Measurements from ENCODE around the gene WDR20. TPM values are rescaled to one million over a fixed set of nuclear protein-coding genes. Genes with fewer than 3 reads are reported as not detected.
"Not testable (repeated sequence)": the region's sequence is repeated elsewhere in the genome, so short reads cannot be mapped to it uniquely, and the experiment has no call there.

Gene WDR20
- polyA plus RNA-seq, 3 donors, result 6.8 to 17.8 (median 8.8) TPM

DNA sequence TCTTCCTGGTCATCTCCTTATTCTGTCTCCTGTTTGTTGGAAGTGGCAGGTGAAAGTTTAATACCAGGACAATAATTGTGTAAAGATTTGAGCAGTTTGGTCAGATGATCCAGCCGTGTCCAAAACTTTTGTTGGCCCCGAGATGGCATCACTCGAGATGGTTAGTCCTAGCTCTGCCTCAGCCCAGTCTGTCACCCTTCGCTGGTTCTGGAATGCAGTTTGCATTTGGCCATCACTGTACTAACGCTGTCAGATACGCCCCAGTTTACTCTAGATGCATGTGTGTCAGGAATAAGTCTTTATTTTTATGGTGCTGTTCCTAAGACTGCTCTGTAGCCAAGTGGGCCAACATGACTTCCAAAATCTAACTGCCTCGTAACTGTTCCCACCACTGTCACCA lies 85.7 kb downstream of the WDR20 start:
- WGBS, 3 donors, result 93 to 96% (median 95%) methylated on average over 7 of the region's 7 CpGs
- H3K27ac ChIP-seq (ENCODE audit: low read depth, low read length), result no peak overlapping the region

DNA sequence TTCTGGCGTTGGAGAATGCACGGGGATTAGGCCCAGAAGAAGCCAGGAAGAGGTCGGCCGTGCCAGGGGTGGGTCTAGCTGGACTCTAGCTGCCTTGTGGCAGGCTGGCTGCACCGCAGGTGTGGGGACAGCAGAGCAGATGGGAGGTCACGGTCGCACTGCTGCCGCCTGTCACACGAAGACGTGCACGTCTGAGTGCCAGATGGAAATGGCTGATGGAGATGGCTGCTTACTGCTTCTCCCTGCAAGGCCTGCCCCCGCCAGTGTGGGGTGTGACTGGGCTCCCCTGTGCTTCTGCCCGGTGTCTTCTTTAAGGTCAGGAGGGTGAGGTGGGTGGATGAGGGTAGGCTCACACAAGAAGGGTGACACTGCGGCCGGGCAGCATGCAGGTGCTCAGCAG lies 86.2 kb downstream of the WDR20 start:
- WGBS, 3 donors, result 77 to 89% (median 84%) methylated on average over 15 of the region's 15 CpGs
- no peak overlapping the region for H3K27ac ChIP-seq (ENCODE audit: low read depth, low read length)

DNA sequence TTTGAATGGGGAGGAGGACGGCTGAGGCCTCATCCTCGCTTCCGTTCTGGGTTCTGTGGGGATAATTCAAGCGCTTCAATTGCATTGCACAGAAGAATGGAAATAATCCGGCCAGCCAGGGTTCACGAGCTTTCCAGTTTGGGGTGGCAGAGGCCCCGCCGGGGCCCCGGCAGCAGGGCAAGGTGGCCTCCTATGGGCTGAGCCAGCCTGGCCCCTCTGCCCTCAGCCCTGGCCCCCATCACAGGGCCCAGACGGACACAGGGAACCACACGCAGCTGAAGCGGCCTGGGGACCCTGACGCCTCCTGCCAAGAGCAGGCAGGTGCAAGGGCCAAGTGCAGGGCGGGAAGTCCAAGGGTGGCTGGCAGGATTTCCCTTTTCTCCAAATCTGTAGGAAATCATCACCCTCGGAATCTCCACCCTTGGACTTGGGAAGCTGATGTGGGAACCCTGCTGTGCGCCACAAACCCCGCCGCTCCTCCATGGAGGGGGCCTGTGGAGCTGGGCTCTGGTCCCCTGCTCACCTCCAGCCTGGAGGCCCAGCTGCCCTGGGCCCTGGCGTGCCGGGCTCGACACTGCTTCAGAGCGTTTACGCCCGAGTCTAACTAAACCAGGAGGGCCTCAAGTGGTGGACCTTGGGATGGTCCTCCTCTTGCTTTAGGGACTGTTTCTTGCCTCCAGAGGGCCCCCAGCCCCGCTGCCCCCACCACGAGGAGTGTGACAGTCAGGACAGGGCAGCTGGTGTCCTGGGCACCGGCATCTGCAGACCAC lies 86.8 kb downstream of the WDR20 start:
- H3K27ac ChIP-seq (ENCODE audit: low read depth, low read length), result no peak overlapping the region
- whole genome bisulfite sequencing, 3 donors, result 85 to 86% (median 86%) methylated on average over 26 to 27 of the region's 27 CpGs

DNA sequence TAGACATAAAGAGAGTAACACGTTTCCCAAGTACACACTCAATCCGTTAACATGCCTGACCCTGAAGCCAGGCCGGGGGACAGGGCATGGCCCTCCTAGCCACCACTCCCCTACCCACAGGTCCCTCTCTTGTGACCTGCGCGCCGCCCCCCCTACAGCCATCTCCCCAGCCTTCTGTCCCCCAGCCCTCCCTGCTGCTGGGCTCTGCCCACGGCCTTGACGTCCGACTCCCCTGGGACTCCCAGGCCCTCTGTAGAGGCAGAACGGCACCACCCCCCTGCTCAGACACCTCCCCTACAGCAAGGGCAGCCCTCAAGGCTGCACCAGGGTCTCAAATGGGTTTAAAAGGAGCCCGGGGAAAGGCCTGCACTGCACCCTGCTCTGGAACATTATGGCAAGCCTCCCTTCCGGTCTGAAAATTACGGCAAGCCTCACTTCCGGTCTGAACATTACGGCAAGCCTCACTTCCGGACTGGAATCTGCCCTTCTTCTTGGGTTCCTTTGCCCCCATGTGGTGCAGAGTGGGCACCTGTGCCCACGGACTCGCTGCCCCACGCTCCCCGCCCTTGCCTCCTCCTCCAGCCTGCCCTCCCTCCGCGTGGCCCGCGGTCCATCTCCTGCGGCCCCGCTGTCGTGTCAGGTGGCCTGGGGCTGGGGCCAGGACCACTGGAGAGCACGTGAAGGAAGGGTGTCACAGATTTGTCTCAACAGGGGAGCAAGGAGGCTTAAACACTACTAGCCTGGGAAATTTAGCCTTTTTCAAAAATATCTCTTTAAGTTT lies 87.7 kb downstream of the WDR20 start:
- H3K27ac ChIP-seq (ENCODE audit: low read depth, low read length), result no peak overlapping the region
- 75 to 85% (median 80%) methylated on average over 27 to 28 of the region's 28 CpGs for WGBS, 3 donors

DNA sequence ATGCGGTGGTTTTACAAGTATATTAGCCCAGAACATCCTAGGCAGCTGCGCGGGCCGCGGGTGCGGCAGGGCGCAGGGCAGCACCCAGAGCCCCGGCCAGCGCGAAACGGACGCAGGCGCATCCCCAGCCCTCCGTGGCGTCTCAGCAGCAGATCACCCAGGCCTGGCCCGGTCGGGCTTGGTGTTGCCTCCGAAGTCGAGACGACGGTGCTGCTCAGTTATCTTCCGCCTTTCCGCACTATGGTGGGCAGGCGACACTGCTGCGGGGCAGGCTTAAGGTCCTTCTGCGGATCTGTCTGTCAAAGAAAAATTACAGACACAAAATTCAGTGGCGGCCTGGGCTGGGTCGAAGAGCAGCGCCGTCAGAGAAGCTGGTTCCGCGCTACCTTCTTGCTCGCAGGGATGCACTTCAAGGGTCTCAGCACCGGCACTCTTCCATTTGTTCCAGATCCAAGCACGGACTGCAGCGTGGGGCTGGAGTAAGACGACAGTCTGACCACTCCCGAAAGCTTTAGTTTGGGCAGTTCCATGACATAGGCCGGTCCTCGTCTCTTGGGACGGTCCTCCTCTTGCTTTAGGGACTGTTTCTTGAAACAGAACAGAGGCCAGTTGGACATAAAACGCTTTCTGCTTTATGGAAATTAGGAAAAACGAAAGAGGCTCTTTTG lies 89.5 kb downstream of the WDR20 start:
- WGBS, 3 donors, result 94 to 95% (median 95%) methylated on average over 43 of the region's 43 CpGs

DNA sequence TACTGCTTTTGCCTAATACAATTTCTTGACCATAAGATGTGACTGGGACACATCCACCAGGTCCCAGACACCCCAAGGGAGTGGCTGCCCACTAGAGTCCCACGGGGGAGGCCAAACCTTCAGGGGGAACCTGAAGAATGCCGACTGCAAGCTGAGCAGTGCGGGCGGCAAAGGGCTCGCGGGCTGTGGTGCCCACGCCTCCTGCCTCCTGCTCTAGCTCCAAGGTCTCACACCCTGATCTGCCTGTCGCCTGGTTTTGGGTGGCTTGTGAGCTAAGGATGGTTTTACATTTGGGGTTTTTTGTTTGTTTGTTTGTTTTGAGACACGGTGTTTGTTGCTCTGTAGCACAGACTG lies 90.0 kb downstream of the WDR20 start:
- no peak overlapping the region for H3K27ac ChIP-seq (ENCODE audit: low read depth, low read length)
- WGBS, 3 donors, result 90 to 93% (median 92%) methylated on average over 9 of the region's 9 CpGs

More for the DNA sequence above, 89.5 kb downstream of the WDR20 start:
- no peak overlapping the region for H3K27ac ChIP-seq (ENCODE audit: low read depth, low read length)

DNA sequence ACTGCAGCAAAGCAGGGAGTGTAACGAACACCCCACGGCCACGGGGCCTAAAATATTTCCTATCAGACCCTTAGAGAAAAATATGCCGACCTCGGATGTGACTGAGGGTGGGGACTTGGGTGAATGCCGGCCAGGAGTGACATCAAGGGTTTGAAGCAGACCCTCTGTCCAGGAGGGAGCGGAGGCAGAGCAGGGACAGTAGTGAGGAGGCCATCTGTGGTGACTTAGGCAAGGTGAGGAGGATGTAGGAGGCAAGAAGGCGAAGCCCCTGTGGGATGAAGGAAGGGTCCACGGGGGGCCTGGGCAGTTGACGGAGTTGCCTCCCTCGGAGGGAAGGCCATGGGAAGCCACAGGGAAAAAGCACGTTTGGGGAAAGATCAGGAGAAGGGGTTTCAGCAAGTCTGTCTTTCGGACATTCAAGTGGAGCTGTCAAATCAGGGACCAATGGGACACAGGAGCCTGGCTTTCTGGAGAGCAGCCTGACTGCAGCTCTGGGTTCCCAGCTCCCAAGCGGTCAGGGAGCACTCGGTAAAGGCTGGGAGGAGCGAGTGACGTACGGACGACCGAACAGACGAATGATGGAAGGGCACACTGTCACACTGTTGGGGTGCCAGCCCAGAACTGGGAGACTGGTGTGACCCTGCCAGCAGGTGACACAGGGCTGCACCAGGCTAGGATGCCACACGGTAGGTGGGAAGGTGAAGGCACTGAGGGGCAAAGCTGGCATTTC lies 90.9 kb downstream of the WDR20 start:
- WGBS, 3 donors, result 89 to 90% (median 89%) methylated on average over 22 of the region's 22 CpGs
- H3K27ac ChIP-seq (ENCODE audit: low read depth, low read length), result no peak overlapping the region

DNA sequence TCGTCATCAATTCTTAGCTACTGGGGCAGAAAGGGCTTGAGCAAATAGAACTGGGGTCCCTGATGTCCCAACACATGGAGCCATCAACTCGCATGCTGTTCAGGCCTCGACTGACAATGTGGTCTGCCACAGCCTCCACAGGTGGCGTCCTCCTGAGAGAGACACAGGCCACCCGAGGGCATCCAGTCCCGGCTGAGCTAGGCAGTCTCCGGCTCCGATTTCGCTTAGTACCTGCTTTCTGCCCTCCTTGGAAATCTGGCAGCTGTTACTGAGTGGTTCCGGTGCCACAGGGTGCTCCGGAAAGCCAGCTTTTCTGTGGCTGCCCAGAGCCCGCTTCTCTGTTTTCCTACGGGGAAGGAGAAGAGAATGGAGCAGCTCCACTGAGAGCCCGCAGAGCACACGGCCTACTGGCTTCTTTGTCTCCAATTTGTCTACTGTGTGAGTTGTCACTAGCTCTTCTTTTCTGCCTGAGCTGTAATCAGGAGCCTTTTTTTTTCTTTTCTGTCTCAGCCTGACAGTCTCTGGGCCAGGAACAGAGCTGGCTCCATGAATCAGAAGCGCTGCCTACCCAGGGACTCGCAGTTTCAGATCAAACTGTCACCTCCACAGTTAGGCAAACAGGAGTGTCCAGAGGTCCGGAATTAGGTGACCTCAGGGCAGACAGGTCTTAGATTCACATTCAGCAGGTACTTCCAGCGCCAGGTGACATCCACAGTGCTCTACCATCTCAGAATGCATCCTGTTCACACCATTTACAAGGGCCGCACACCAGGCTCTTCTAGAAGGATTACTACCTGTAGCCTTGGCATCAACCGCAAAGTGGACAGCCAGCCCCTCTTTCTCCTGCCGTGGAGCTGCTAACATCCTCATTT lies 92.0 kb downstream of the WDR20 start:
- WGBS, 3 donors, result 88 to 90% (median 88%) methylated on average over 22 of the region's 22 CpGs
- no peak overlapping the region for H3K27ac ChIP-seq (ENCODE audit: low read depth, low read length)

DNA sequence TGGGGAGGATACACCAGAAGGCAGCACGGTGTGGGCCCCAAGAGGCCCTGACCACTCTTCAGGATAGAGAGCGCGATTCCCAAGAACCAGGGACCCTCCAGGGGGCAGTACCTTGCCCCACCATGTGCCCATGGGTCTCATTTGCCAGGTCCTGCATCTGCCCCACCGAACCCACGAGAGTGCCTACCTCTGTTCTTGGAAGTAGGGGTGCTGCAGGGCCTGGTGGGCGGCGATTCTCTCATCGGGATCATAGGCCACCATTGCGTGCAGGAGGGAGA lies 92.6 kb downstream of the WDR20 start:
- no peak overlapping the region for H3K27ac ChIP-seq (ENCODE audit: low read depth, low read length)
- 91% methylated on average over 9 of the region's 9 CpGs for WGBS, 3 donors

DNA sequence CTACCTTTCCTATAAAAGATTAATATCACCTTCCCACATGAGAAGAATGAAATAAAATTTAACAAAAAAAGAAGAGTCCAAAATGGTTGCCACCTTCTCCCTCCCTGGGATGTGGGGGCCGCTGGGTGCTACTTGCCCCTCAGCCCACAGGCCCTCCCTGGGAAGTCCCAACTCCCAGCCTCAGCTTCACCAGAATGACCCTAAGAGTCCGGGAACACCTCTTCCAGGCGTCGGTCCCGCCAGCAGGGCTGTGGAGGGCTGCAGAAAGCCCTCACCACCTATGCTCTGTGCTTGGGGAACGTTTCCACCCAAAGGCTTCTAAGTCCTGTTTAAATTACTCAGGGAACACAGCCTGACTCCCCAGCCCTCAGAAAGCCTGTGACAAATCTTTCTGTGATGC lies 93.4 kb downstream of the WDR20 start:
- H3K27ac ChIP-seq (ENCODE audit: low read depth, low read length), result no peak overlapping the region
- WGBS, 3 donors, result 85 to 94% (median 90%) methylated on average over 6 of the region's 6 CpGs

DNA sequence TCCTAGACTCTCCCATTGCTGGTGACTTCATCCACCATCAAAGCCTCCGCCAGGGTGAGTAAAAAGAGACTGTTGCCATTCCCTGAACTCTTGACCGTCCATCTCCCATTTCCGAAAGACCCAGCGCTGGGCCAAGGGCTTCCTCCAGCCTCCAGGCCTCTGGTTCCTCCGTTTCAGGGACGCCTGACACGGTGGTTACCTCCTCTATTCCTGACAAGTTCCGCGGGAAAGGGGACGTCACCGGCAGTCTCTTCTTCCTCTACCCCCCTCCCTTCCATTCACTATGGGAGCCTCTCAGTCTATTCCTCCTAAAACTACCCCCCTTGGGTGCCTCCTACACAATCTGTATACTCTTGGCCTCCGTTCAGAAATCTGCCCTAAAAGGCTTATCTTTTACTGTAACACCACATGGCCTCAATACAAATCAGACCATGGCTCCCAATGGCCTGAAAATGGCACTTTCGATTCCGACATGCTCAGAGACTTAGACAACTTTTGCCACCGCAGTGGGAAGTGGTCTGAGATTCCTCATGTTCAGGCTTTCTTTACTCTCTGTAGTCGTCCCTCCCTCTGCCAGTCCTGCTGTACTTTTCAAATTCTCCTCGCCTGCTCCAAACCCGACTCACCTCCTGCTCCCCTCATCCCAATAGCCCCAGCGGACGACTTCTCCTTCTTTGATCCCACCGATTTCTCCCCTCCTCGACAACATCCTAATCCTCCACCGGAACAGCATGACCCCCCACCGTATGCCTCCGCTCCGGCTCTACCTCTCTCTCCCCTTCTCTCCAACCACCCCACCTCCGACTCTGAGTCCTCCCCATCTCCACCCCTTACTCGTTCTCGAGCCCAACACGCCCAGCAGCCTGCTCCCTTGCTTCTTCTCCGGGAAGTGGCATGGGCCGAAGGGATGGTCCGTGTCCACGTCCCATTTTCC lies 94.9 kb downstream of the WDR20 start:
- 61 to 68% (median 68%) methylated on average over 34 of the region's 34 CpGs for WGBS, 3 donors
- no peak overlapping the region for H3K27ac ChIP-seq (ENCODE audit: low read depth, low read length)

DNA sequence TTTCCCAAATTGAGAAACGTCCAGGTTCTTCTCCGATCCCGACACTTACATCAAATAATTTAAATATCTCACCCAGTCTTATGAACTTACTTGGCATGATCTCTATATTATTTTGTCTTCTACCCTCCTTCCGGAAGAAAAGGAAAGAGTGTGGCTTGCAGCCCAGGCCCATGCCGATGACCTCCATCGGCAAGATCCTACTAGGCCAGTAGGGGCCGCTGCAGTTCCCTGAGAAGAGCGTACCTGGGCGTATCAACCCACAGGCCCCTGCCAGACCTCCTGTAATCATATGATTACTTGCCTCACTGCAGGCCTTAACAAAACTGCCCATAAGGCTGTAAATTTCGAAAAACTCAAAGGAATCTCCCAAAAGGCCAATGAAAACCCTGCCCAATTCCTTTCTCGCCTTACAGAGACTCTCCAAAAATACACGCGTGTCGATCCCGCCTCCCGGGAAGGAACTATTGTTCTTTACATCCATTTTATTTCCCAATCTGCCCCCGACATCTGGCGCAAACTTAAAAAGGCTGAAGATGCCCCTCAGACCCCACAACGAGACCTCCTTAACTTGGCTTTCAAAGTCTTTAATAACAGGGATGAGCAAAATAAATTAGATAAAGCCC lies 95.7 kb downstream of the WDR20 start:
- WGBS, 3 donors, result 31 to 40% (median 38%) methylated on average over 19 of the region's 19 CpGs
- H3K27ac ChIP-seq (ENCODE audit: low read depth, low read length), result no peak overlapping the region

DNA sequence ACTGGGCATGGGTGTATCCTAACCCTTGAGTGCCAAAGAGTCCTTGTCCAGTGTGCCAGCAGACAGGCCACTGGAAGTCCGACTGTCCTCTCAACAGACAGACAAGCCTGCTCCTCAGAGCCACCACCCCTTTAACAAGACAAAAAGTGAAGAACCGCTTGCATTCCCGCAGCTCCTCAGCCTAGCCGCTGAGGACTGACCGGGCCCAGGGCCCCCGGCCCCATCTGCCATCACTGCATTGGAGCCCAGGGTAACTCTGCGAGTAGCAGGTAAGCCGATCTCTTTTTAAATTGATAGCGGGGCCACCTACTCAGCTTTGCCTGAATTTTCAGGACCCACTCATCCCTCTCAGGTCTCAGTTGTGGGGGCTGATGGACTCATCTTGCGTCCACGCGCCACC lies 96.3 kb downstream of the WDR20 start:
- H3K27ac ChIP-seq (ENCODE audit: low read depth, low read length), result no peak overlapping the region
- 93 to 96% (median 94%) methylated on average over 12 of the region's 12 CpGs for whole genome bisulfite sequencing, 3 donors

DNA sequence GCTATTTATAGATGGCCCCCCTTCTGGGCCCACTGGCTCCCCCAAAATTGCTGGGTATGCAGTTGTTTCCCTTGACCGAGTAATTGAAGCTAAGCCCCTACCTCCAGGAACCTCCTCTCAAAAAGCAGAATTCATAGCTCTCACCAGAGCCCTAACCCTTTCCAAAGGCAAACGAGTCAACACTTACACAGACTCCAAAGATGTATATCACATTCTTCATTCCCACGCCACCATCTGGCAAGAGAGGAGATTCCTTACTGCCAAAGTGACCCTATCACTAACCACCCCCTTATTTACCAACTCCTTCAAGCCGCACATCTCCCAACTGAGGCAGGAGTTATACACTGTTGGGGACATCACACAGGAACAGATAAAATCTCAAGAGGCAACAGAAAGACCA lies 98.4 kb downstream of the WDR20 start:
- 67 to 79% (median 71%) methylated on average over 4 of the region's 4 CpGs for WGBS, 3 donors
- H3K27ac ChIP-seq (ENCODE audit: low read depth, low read length), result no peak overlapping the region

DNA sequence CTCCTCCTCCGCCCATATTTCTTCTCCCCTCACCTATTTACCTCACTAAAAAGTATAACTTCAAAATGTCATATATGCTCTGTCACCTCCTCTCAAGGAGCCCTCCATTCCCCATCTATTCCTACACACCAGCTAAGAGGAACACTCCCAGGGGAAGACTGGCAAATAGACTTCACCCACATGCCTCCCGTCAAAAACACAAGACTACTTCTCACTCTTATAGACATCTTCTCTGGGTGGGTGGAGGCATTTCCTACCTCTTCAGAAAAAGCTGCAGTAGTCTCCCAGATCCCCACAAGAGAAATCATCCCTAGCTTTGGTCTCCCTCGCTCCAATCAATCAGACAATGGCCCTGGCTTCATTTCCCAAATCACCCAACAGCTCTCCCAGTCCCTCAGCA lies 99.1 kb downstream of the WDR20 start:
- 92 to 98% (median 93%) methylated on average over 3 of the region's 3 CpGs for WGBS, 3 donors
- no peak overlapping the region for H3K27ac ChIP-seq (ENCODE audit: low read depth, low read length)

DNA sequence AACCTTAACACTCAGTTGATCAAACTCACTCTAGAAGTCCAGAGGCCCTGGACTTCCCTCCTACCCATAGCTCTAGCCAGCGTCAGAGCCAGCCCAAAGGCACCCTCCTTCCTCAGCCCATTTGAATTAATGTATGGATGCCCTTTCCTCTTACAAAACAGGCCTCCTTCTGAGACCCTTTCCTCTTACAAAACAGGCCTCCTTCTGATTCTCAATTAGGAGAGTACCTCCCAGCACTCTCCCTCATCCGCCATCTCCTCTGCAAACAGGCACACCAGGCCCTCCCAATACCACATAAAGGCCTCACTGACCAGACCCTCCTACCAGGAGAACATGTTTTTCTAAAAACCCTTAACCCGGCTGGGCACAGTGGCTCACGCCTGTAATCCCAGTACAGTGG lies 99.5 kb downstream of the WDR20 start:
- H3K27ac ChIP-seq (ENCODE audit: low read depth, low read length), result no peak overlapping the region
- WGBS, 3 donors, result 87 to 93% (median 93%) methylated on average over 4 of the region's 4 CpGs

DNA sequence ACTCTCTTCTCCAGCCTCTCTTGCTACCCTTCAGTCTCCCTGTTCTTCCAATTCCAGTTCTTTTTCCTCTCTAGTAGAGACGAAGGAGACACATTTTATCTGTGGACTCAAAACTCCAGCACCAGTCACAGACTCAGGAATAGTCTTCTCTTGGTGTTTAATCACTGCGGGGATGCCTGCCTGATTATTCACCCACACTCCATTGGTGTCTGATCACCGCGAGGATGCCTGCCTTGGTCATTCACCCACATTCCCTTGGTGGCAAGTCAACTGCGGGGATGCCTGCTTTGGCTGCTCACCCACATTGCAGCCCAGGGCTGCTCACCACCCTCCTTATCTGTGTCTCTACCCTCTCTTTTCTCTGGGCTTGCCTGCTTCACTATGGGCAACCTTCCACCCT lies 100.8 kb downstream of the WDR20 start:
- WGBS, 3 donors, result 89 to 98% (median 93%) methylated on average over 5 of the region's 5 CpGs
- H3K27ac ChIP-seq (ENCODE audit: low read depth, low read length), result not testable (repeated sequence)

Data from adipose tissue (tissue), 3 donors.